Adrenal gland (tissue), 5 donors: ENCODE measurements around the gene ATG16L2.

Experiments
- POLR2A ChIP-seq, 2 donors: fragments of 450-650 bp; IDR thresholded peaks; one replicate each; pipeline ENCODE4 v1.6.1; 2017; ENCODE audit warnings: antibody characterized with exemption in 2 of 2, mild to moderate bottlenecking in 2 of 2, moderate library complexity in 1 of 2
- TF ChIP-seq, protein P1 (sequence below), 6 experiments: fragments of 450-650 bp in 4 of 6; fragments of 200-600 bp in 2 of 6; sonication (generic) in 1 of 6; IDR thresholded peaks; 1 replicate in 5 of 6; 2 replicates in 1 of 6; pipeline versions ENCODE4 v1.5.1 to v1.8.0; 2016 to 2021; ENCODE audit warnings: antibody characterized with exemption in 6 of 6, mild to moderate bottlenecking in 2 of 6, moderate library complexity in 1 of 6
- donor health status: DM: no; HTN: no; CAD: no.

DNA sequence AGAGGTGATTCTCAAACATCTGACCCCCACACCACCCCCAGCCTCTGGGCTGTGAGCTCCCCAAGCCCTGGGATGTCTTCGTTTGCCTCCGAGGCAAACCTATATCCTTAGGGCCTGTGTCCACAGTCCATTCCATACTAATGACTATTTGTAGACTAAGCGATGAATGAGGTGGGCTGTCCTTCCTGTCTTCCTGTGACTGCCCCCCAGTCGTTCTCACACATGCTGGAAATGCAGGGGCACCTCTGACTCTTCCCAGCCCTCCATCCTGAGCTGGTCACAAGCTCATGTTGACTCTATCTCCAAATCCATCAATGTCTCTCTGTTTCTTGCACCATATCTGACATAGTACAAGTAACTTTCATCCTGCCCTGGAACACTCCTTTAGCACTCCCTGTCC lies 4.8 kb downstream of the ATG16L2 start:
- TF ChIP-seq POLR2A (IDR thresholded peaks at IDR 0.05) = no peak
- TF ChIP-seq, protein P1, sequence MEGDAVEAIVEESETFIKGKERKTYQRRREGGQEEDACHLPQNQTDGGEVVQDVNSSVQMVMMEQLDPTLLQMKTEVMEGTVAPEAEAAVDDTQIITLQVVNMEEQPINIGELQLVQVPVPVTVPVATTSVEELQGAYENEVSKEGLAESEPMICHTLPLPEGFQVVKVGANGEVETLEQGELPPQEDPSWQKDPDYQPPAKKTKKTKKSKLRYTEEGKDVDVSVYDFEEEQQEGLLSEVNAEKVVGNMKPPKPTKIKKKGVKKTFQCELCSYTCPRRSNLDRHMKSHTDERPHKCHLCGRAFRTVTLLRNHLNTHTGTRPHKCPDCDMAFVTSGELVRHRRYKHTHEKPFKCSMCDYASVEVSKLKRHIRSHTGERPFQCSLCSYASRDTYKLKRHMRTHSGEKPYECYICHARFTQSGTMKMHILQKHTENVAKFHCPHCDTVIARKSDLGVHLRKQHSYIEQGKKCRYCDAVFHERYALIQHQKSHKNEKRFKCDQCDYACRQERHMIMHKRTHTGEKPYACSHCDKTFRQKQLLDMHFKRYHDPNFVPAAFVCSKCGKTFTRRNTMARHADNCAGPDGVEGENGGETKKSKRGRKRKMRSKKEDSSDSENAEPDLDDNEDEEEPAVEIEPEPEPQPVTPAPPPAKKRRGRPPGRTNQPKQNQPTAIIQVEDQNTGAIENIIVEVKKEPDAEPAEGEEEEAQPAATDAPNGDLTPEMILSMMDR (IDR thresholded peaks at IDR 0.05) = no peak
